ENCODE measurements around the gene AVEN.

Gene AVEN

DNA sequence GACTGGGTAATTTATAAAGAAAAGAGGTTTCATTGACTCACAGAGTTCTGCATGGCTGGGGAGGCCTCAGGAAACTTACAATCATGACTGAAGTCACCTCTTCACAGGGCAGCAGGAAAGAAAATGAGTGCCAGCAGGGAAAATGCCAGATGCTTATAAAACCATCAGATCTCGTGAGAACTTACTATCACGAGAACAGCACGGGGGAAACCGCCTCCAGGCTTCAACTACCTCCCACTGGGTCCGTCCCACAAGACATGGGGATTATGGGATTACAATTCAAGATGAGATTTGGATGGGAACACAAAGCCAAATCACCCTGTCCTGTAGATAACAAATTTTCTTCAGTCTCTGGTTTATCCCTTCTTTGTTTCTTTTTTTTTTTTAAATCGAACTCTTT lies 31.0 kb upstream of the AVEN start:
- no peak overlapping the region for H3K4me2 ChIP-seq (ENCODE audit: low read length)
- no peaks in the 10 kb centered on the region for H3K9me2 ChIP-seq (ENCODE audit: low read depth, low read length)
- H3K27ac ChIP-seq (ENCODE audit: low read depth, low read length, poor library complexity, severe bottlenecking): no peak overlapping the region
- no peak overlapping the region for H3K9ac ChIP-seq (ENCODE audit: low read length)
- H3K4me1 ChIP-seq (ENCODE audit: insufficient read depth, low read length, severe bottlenecking): no peaks in the 10 kb centered on the region
- no peaks in the 10 kb centered on the region for H3K27me3 ChIP-seq (ENCODE audit: insufficient read depth, low read length)
- H2AFZ ChIP-seq (ENCODE audit: low read length): no peak overlapping the region
- H3F3A ChIP-seq (ENCODE audit: insufficient read depth, low read length): no peaks in the 10 kb centered on the region
- H3K9me3 ChIP-seq (ENCODE audit: low read length): no peaks in the 10 kb centered on the region
- no peaks in the 10 kb centered on the region for H3K79me2 ChIP-seq (ENCODE audit: insufficient read depth, low read length)
- H3K36me3 ChIP-seq (ENCODE audit: insufficient read depth, low read length): no peaks in the 10 kb centered on the region
- TF ChIP-seq EZH2 (IDR thresholded peaks at IDR 0.05; ENCODE audit: borderline replicate concordance, low read length) (no peak), CTCF (IDR thresholded peaks at IDR 0.05; ENCODE audit: low read length) (no peak)
- H3K4me3 ChIP-seq (ENCODE audit: low read depth, low read length, poor library complexity, severe bottlenecking): no peak overlapping the region
- H4K20me1 ChIP-seq (ENCODE audit: insufficient read depth, low read length): no peaks in the 10 kb centered on the region

GRCh38 chr15:34065941-34066340 lies 26.9 kb upstream of the AVEN start:
- Histone ChIP-seq H2AFZ (ENCODE audit: low read length) (no peak overlapping the region), H3K9me2 (ENCODE audit: low read depth, low read length) (no peaks in the 10 kb centered on the region), H4K20me1 (ENCODE audit: insufficient read depth, low read length) (no peaks in the 10 kb centered on the region), H3K9ac (ENCODE audit: low read length) (no peak overlapping the region), H3F3A (ENCODE audit: insufficient read depth, low read length) (no peaks in the 10 kb centered on the region), H3K36me3 (ENCODE audit: insufficient read depth, low read length) (no peaks in the 10 kb centered on the region), H3K27me3 (ENCODE audit: insufficient read depth, low read length) (no peaks in the 10 kb centered on the region), H3K4me2 (ENCODE audit: low read length) (no peak overlapping the region), H3K27ac (ENCODE audit: low read depth, low read length, poor library complexity, severe bottlenecking) (no peak overlapping the region), H3K4me1 (ENCODE audit: insufficient read depth, low read length, severe bottlenecking) (no peaks in the 10 kb centered on the region), H3K79me2 (ENCODE audit: insufficient read depth, low read length) (no peaks in the 10 kb centered on the region), H3K4me3 (ENCODE audit: low read depth, low read length, poor library complexity, severe bottlenecking) (no peak overlapping the region), H3K9me3 (ENCODE audit: low read length) (no peaks in the 10 kb centered on the region)
- TF ChIP-seq EZH2 (IDR thresholded peaks at IDR 0.05; ENCODE audit: borderline replicate concordance, low read length): no peak
- no peak for TF ChIP-seq CTCF (IDR thresholded peaks at IDR 0.05; ENCODE audit: low read length)

DNA sequence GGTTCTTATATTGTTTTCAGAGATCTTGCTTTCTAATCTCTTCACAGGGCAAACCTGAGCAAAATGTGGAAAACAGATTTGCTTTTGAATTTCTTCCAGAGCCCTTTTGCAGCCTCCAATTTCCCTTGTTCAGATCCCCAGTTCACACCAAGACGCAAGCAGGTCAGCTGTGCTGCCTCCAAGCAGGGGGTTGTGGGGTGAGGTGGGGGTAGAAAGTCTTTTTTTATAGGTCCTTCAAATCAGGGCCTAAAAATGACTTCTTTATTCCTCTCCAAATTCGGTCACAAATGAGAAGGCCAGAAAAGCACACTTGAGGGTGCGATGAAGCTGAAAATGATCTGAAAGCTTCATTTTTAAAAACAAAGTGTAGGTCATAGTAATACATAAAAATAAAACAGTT lies 26.3 kb upstream of the AVEN start:
- no peaks in the 10 kb centered on the region for H3K4me1 ChIP-seq (ENCODE audit: insufficient read depth, low read length, severe bottlenecking)
- no peak overlapping the region for H3K9ac ChIP-seq (ENCODE audit: low read length)
- no peaks in the 10 kb centered on the region for H4K20me1 ChIP-seq (ENCODE audit: insufficient read depth, low read length)
- H3K9me3 ChIP-seq (ENCODE audit: low read length): no peaks in the 10 kb centered on the region
- H3K9me2 ChIP-seq (ENCODE audit: low read depth, low read length): no peaks in the 10 kb centered on the region
- no peaks in the 10 kb centered on the region for H3K79me2 ChIP-seq (ENCODE audit: insufficient read depth, low read length)
- H3K27me3 ChIP-seq (ENCODE audit: insufficient read depth, low read length): no peaks in the 10 kb centered on the region
- TF ChIP-seq EZH2 (IDR thresholded peaks at IDR 0.05; ENCODE audit: borderline replicate concordance, low read length): no peak
- TF ChIP-seq CTCF (IDR thresholded peaks at IDR 0.05; ENCODE audit: low read length): no peak
- H3K27ac ChIP-seq (ENCODE audit: low read depth, low read length, poor library complexity, severe bottlenecking): no peak overlapping the region
- no peak overlapping the region for H2AFZ ChIP-seq (ENCODE audit: low read length)
- H3K4me3 ChIP-seq (ENCODE audit: low read depth, low read length, poor library complexity, severe bottlenecking): no peak overlapping the region
- H3K4me2 ChIP-seq (ENCODE audit: low read length): no peak overlapping the region
- H3K36me3 ChIP-seq (ENCODE audit: insufficient read depth, low read length): no peaks in the 10 kb centered on the region
- H3F3A ChIP-seq (ENCODE audit: insufficient read depth, low read length): no peaks in the 10 kb centered on the region

Data from OCI-LY1 (cell line).